Testis (tissue), 2 donors: Measurements from ENCODE around the gene VSIG10L.

ENCODE experiments used
- CTCF ChIP-seq, 3 experiments: fragments of 450-650 bp in 2 of 3; fragments of 200-600 bp in 1 of 3; sonication (generic) in 1 of 3; IDR thresholded peaks; one replicate each; pipeline ENCODE4 v1.5.1; 2016 to 2019; ENCODE audit warnings: antibody characterized with exemption in 3 of 3, mild to moderate bottlenecking in 2 of 3, moderate library complexity in 1 of 3
- POLR2A ChIP-seq: fragments of 450-650 bp; IDR thresholded peaks from one replicate; pipeline ENCODE4 v1.6.1; 2017; ENCODE audit warnings: antibody characterized with exemption, mild to moderate bottlenecking, moderate library complexity

GRCh38 chr19:51375504-51376221 is 33.7 kb upstream of the VSIG10L start:
- TF ChIP-seq CTCF (IDR thresholded peaks at IDR 0.05) (no peak), POLR2A (no peak)
